Left ventricle myocardium inferior (tissue), 1 donor: ENCODE results near the gene LIMCH1. TPM values are rescaled to one million over a fixed set of nuclear protein-coding genes. Genes with fewer than 3 reads are reported as not detected.
A peak's percentile ranks its signal among the peaks of the same experiment; 100 is the strongest.

Experiments
- DNase-seq: peaks from one replicate; pipeline ENCODE4 v3.0.0-alpha.2; 2020
- H3K27ac ChIP-seq: fragments of 200-600 bp; replicated peaks from 2 replicates; pipeline ENCODE4 v1.8.0; 2021
- H3K27me3 ChIP-seq: fragments of 200-600 bp; 2 replicates; pipeline ENCODE4 v1.8.0; 2021; ENCODE audit warnings: low read depth
- H3K36me3 ChIP-seq: fragments of 200-600 bp; 2 replicates; pipeline ENCODE4 v1.8.0; 2021
- H3K4me1 ChIP-seq: fragments of 200-600 bp; 2 replicates; pipeline ENCODE4 v1.8.0; 2021
- H3K4me3 ChIP-seq: fragments of 200-600 bp; 2 replicates; pipeline ENCODE4 v1.8.0; 2021; ENCODE audit warnings: mild to moderate bottlenecking, moderate library complexity
- H3K9me3 ChIP-seq: fragments of 200-600 bp; replicated peaks from 2 replicates; pipeline ENCODE4 v1.8.0; 2021
- CTCF ChIP-seq: fragments of 200-600 bp; IDR thresholded peaks from 2 replicates; pipeline ENCODE4 v1.8.0; 2021; ENCODE audit warnings: antibody characterized with exemption, mild to moderate bottlenecking, borderline replicate concordance
- intact Hi-C: fragments of 100-400 bp; cut with micrococcal nuclease; formaldehyde crosslinking; loops from one replicate; pipeline ENCODE4 v1.11.0; 2022
- total RNA-seq: library from RNA; stranded (reverse); fragmentation: NEBNext Ultra II Directional; extraction: Animal tissue kit (Norgen Biotek cat#: 25700); gene quantifications from one replicate; pipeline ENCODE4 v1.2.1, GENCODE V29; 2021
- donor health status: DM: no; HTN: yes; CAD: no; lungs with severe emphysema.

Gene LIMCH1
- total RNA-seq, 1 donor from 2014 or later: 382 TPM

GRCh38 chr4:41683326-41683725, 145.4 kb downstream of the LIMCH1 start:
- no peak overlapping the region for H3K27ac ChIP-seq
- TF ChIP-seq CTCF: no peak
- intact Hi-C loops: no loop called here

GRCh38 chr4:41686893-41687292, 148.9 kb downstream of the LIMCH1 start:
- Histone ChIP-seq H3K9me3 (no peaks in the 10 kb centered on the region), H3K4me1 (no peaks in the 10 kb centered on the region), H3K27ac (no peak overlapping the region), H3K27me3 (no peaks in the 10 kb centered on the region), H3K36me3 (peaks cover 99% of the 10 kb centered on the region), H3K4me3 (no peak overlapping the region)
- no peak for DNase-seq
- intact Hi-C loops: no loop called here
- TF ChIP-seq CTCF: no peak

More at GRCh38 chr4:41683326-41683725, 145.4 kb downstream of the LIMCH1 start:
- Histone ChIP-seq H3K4me1 (no peaks in the 10 kb centered on the region), H3K4me3 (no peak overlapping the region), H3K9me3 (no peaks in the 10 kb centered on the region), H3K27me3 (no peaks in the 10 kb centered on the region), H3K36me3 (peaks cover 93% of the 10 kb centered on the region)
- DNase-seq: no peak

- no peak for TF ChIP-seq CTCF
- Histone ChIP-seq H3K9me3 (no peaks in the 10 kb centered on the region), H3K27ac (no peak overlapping the region), H3K27me3 (no peaks in the 10 kb centered on the region), H3K4me1 (no peaks in the 10 kb centered on the region), H3K4me3 (no peak overlapping the region), H3K36me3 (peaks cover 99% of the 10 kb centered on the region)
- intact Hi-C loops: no loop called here
- DNase-seq: no peak
These were observed 150.0 kb downstream of the LIMCH1 start for GRCh38 chr4:41687971-41688370.

GRCh38 chr4:41692717-41693345, 154.9 kb downstream of the LIMCH1 start:
- Histone ChIP-seq H3K27ac (no peak overlapping the region), H3K9me3 (no peaks in the 10 kb centered on the region), H3K27me3 (no peaks in the 10 kb centered on the region), H3K36me3 (peaks cover 74% of the 10 kb centered on the region), H3K4me1 (no peaks in the 10 kb centered on the region), H3K4me3 (no peak overlapping the region)
- intact Hi-C loops: loop anchor here (5.0 kb wide), 1 partner anchor 194 kb away; no protein-coding TSS in a partner anchor
- DNase-seq: peak; percentile 19
- peak; percentile 80 for TF ChIP-seq CTCF

GRCh38 chr4:41693629-41694028, 155.7 kb downstream of the LIMCH1 start:
- Histone ChIP-seq H3K27ac (no peak overlapping the region), H3K36me3 (peaks cover 73% of the 10 kb centered on the region), H3K4me3 (no peak overlapping the region), H3K4me1 (no peaks in the 10 kb centered on the region), H3K27me3 (no peaks in the 10 kb centered on the region), H3K9me3 (no peaks in the 10 kb centered on the region)
- intact Hi-C loops: loop anchor here (5.0 kb wide), 1 partner anchor 194 kb away; no protein-coding TSS in a partner anchor
- peak; percentile 44 for TF ChIP-seq CTCF
- no peak for DNase-seq
